PC-3 (cell line): ENCODE measurements around the gene FUT4.

ENCODE experiments used
- CTCF ChIP-seq: fragments of 300-600 bp; sonication (generic); conservative IDR thresholded peaks from 2 replicates; pipeline ENCODE4 v1.5.1; 2017; ENCODE audit warnings: antibody characterized with exemption, low read depth, mild to moderate bottlenecking, low read length
- EZH2 ChIP-seq: fragments of 300-600 bp; sonication (generic); IDR thresholded peaks from one replicate; pipeline ENCODE4 v1.6.1; 2017; ENCODE audit warnings: antibody characterized with exemption, mild to moderate bottlenecking, low read length; ENCODE audit not compliant: unreplicated experiment

GRCh38 chr11:94511932-94512781 lies 31.6 kb upstream of the FUT4 start, which contains the start of gene C11orf97:
- TF ChIP-seq CTCF: 0 out of 2 replicates have a peak, but pooled peaks have one; percentile 17
- no peak for TF ChIP-seq EZH2
